GM13977 (cell line): ENCODE data around the gene GPN3.
"Not testable (repeated sequence)": the region's sequence is repeated elsewhere in the genome, so short reads cannot be mapped to it uniquely, and the experiment has no call there.

Source experiments
- DNase-seq: peaks from one replicate; pipeline ENCODE4 v3.0.0; 2012; ENCODE audit warnings: low spot score
- CTCF ChIP-seq: IDR thresholded peaks from 2 replicates; pipeline ENCODE4 v1.5.1; 2012; ENCODE audit warnings: mild to moderate bottlenecking, control low read depth; ENCODE audit not compliant: insufficient read depth; ENCODE audit errors: extremely low read depth, missing control alignments
- in situ Hi-C: fragments of 300-500 bp; cut with MboI; formaldehyde crosslinking; loops from one replicate; pipeline ENCODE4 v1.12.0; 2022; ENCODE audit warnings: low sequenced_read_pairs, low pct_unique_long_range_greater_than_20kb, mixed read lengths, inconsistent platforms; ENCODE audit not compliant: unreplicated experiment

Gene GPN3

GRCh38 chr12:110466791-110467190 lies 1.3 kb downstream of the GPN3 start:
- no peak for DNase-seq
- in situ Hi-C loops: loop anchor here (10.0 kb wide), 1 partner anchor 138 kb away; no protein-coding TSS in a partner anchor
- no peak for TF ChIP-seq CTCF

GRCh38 chr12:110465765-110466164 lies 2.3 kb downstream of the GPN3 start:
- in situ Hi-C loops: loop anchor here (10.0 kb wide), 1 partner anchor 139 kb away; no protein-coding TSS in a partner anchor
- not testable (repeated sequence) for DNase-seq

DNA sequence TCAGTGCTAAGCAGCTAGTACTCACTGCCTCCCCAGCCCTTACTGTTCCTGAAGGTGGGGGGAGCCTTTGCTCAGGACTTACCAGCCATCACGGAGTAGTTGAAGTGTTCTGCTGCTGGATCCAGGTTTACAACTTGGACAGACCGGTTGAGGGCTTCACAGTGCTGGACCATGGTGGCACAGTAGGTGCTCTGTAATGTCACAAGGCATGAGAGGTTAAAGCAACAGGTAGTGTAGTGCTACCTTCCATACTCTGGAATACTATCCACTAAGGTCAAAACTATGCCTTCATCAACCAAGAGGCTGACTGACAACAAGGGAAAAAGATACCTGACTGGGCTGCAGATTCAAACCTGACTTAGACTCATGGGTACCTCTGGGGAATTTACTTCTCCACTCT lies 3.0 kb downstream of the GPN3 start:
- in situ Hi-C loops: loop anchor here (10.0 kb wide), 1 partner anchor 140 kb away; no protein-coding TSS in a partner anchor
- no peak for TF ChIP-seq CTCF
- DNase-seq: no peak

DNA sequence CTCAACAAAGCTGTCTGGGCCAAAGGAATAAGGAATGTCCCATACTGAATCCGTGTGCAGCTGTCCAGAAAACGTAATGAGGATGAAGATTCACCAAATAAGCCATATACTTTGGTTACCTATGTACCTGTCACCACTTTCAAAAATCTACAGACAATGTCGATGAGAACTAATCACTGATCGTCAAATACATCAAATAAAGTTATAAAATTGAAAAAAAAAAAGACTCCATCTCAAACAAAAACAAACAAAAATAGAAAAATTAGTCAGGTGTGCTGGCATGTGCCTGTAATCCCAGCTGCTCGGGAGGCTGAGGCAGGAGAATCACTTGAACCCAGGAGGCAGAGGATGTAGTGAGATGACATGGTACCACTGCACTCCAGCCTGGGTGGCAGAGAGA lies 6.9 kb downstream of the GPN3 start:
- DNase-seq: not testable (repeated sequence)
- in situ Hi-C loops: loop anchor here (10.0 kb wide), 1 partner anchor 144 kb away; no protein-coding TSS in a partner anchor

DNA sequence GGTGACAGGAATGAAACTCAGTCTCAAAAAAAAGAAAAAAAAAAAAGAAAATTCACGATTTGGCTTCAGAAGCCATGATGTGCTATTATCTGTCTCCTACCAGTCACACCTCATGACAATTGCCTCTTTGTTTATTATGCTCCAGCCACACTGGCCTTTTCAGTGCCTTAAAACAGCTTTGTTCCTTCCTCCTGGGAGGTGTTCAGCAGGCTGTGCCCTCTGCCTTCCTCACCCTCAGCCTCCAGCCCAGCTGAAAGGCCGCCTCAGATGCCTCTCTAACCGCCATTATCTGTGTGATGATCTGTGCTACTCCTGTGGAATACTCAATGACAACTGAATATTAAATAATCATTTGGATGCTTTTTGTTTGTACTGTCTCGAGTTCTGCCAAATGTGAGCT lies 9.3 kb downstream of the GPN3 start:
- DNase-seq: no peak
- in situ Hi-C loops: loop anchor here (10.0 kb wide), 1 partner anchor 366 kb away; no protein-coding TSS in a partner anchor
- no peak for TF ChIP-seq CTCF

- TF ChIP-seq CTCF: no peak
- DNase-seq: no peak
- in situ Hi-C loops: loop anchor here (10.0 kb wide), 1 partner anchor 371 kb away; no protein-coding TSS in a partner anchor
These were observed 14.3 kb downstream of the GPN3 start for GRCh38 chr12:110453569-110454296.

- in situ Hi-C loops: loop anchor here (10.0 kb wide), 1 partner anchor 374 kb away; no protein-coding TSS in a partner anchor
- no peak for TF ChIP-seq CTCF
- DNase-seq: no peak
These were observed 16.8 kb downstream of the GPN3 start for GRCh38 chr12:110451263-110451662.
